GM06990 (cell line): ENCODE data around the gene FTL.

Experiments
- DNase-seq: peaks from one replicate; pipeline ENCODE4 v3.0.0-alpha.2; 2011; ENCODE audit not compliant: insufficient read length; ENCODE audit errors: extremely low read depth
- H3K27me3 ChIP-seq: replicated peaks from 2 replicates; pipeline ENCODE4 v1.6.0; 2011; ENCODE audit warnings: low read length; ENCODE audit not compliant: control insufficient read depth, insufficient read depth
- H3K36me3 ChIP-seq: 2 replicates; pipeline ENCODE4 v1.5.1; 2011; ENCODE audit warnings: low read length; ENCODE audit not compliant: control insufficient read depth, insufficient read depth
- H3K4me3 ChIP-seq: replicated peaks from 2 replicates; pipeline ENCODE4 v1.5.1; 2011; ENCODE audit warnings: low read depth, mild to moderate bottlenecking, control low read depth, low read length
- TF ChIP-seq, protein P1 (sequence below): IDR thresholded peaks from 2 replicates; pipeline ENCODE4 v1.5.1; 2011; ENCODE audit warnings: low read length, control low read depth, mild to moderate bottlenecking, inconsistent platforms; ENCODE audit not compliant: insufficient read depth, poor library complexity, severe bottlenecking

The FTL gene

DNA sequence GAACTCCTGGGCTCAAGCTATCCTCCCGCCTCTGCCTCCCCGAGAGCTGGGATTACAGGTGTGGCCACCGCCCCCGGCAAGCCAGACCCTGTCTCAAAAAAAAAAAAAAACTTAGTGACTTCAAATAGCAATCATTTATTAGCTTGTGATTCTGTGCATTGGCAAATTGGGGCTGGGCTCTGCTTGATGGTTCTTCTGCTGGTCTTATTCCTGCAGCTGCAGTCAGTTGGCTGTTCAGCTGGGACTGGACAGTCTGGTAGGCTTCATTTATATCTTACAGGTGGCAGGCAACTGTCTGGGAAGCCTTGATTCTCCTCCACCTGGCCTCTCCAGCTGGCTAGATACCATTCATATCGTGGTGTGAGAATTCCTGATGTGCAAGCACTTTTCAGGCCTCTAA is 24.2 kb upstream of the FTL start:
- Histone ChIP-seq H3K36me3 (no peaks in the 10 kb centered on the region), H3K27me3 (no peaks in the 10 kb centered on the region), H3K4me3 (no peak overlapping the region)
- no peak for DNase-seq
- TF ChIP-seq, protein P1, sequence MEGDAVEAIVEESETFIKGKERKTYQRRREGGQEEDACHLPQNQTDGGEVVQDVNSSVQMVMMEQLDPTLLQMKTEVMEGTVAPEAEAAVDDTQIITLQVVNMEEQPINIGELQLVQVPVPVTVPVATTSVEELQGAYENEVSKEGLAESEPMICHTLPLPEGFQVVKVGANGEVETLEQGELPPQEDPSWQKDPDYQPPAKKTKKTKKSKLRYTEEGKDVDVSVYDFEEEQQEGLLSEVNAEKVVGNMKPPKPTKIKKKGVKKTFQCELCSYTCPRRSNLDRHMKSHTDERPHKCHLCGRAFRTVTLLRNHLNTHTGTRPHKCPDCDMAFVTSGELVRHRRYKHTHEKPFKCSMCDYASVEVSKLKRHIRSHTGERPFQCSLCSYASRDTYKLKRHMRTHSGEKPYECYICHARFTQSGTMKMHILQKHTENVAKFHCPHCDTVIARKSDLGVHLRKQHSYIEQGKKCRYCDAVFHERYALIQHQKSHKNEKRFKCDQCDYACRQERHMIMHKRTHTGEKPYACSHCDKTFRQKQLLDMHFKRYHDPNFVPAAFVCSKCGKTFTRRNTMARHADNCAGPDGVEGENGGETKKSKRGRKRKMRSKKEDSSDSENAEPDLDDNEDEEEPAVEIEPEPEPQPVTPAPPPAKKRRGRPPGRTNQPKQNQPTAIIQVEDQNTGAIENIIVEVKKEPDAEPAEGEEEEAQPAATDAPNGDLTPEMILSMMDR = no peak

DNA sequence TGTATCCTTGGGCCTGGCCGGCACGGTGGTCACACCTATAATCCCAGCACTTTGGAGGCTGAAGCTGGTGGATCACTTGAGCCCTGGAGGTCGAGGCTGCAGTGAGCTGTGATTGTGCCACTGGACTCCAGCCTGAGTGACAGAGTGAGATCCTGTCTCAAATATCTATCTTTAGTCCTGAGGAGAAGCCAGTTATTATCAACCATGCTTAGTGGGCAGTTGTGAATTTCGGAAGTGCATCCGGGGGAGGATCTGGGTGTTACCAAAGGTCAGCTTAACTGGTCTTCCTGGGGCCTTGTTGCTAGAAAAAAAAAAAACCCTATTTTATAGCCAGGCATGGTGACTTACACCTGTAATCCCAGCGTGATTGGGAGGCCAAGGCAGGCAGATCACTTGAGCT is 22.0 kb upstream of the FTL start:
- no peak for DNase-seq
- Histone ChIP-seq H3K4me3 (no peak overlapping the region), H3K36me3 (no peaks in the 10 kb centered on the region), H3K27me3 (no peaks in the 10 kb centered on the region)
- TF ChIP-seq, protein P1 = no peak

DNA sequence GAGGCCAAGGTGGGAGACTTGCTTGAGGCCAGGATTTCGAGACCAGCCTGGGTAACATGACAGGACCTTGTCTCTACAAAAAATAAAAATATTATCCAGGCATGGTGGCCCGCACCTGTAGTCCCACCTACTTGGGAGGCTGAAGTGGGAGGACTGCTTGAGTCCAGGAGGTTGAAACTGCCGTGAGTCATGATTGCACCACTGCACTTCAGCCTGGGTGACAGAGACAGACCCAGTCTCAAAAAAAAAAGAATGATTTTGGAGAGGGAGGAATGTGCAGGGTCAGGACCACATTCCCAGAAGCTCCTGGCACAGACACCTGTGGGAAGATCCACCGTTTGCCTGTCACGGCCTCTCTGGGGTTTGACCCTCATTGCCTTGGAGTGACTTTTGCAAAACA is 19.7 kb upstream of the FTL start:
- Histone ChIP-seq H3K4me3 (no peak overlapping the region), H3K36me3 (no peaks in the 10 kb centered on the region), H3K27me3 (no peaks in the 10 kb centered on the region)
- TF ChIP-seq, protein P1 = no peak
- DNase-seq = no peak

DNA sequence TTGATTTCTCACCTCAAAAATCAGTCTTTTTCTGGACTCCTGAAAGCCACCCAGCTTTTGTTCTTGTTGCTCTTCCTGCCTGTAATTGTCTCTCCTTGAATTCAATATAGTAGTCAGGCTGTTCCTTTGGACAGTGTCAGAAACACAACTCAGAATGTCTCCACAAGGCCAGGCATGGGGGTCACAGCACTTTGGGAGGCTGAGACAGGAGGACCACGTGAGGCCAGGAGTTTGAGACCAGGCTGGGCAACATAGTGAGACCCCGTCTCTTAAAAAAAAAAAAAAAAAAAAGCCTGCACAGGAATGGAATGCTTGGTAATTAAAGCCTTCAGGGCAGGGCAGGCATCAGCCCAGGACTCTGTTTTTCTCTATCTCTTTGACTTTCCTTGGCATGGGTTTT is 19.3 kb upstream of the FTL start:
- no peaks in the 10 kb centered on the region for H3K27me3 ChIP-seq
- no peak overlapping the region for H3K4me3 ChIP-seq
- no peak for DNase-seq
- TF ChIP-seq, protein P1 = no peak
- no peaks in the 10 kb centered on the region for H3K36me3 ChIP-seq

DNA sequence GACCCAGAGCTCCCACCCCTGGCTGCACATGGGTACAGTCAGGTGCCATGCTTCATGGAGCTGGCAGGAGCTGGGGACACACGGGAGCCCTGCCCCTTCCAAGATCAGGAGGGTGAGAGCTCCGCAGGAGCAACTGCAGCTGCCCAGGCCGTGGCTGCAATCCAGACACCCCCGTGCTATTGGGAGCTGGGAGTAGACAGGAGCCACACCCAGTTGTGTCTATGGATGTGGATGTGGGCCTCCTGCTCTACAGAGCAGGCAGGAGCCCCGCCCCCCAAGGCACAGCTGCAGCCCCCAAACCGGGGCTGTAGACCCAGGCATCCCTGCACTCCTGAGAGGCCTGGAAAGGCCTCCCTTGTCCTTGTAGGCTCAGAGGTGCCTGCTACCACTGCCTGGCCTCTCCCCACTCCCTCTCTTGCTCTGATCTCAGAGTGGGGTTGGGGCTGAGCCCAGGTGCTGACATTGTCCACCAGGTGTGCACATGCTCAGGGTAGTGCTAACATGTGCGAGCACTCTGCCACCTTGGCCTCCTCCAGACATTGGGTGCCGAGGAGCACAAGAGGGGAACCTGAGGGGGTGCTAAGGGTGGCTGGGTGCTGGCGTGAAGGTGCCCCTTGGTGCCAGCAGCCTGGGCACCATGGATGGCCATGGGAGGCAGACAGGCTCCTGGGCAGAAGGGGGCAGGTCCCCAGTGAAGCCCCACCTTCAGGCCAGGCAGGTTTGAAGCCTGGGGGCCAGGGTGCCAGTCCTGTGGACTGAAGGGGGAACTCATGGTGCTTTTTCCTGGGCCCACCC is 18.4 kb upstream of the FTL start:
- Histone ChIP-seq H3K27me3 (no peaks in the 10 kb centered on the region), H3K36me3 (no peaks in the 10 kb centered on the region), H3K4me3 (no peak overlapping the region)
- TF ChIP-seq, protein P1 = no peak
- no peak for DNase-seq

DNA sequence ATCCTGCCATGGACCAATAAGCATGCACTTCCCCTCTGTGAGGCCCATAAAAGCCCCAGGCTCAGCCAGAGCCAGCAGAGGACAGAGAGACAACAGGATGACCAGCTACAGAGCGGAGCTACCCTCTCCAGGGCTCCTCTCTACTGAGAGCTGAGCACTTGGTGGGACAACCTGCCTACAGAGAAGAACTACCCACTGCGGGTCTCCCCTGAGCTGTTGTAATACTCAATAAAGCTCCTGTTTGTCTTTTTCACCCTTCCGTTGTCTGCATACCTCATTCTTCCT is 17.9 kb upstream of the FTL start:
- DNase-seq = no peak
- H3K36me3 ChIP-seq = no peaks in the 10 kb centered on the region
- no peak overlapping the region for H3K4me3 ChIP-seq
- TF ChIP-seq, protein P1 = no peak
- H3K27me3 ChIP-seq = no peaks in the 10 kb centered on the region
